Stimulated activated CD4-positive, alpha-beta T cell treated with anti-CD3 and anti-CD28 coated beads, Interleukin-4, amount 100 ng/mL, for 48 hours (primary cell): Measurements from ENCODE around the gene EEPD1.
"Not testable (repeated sequence)": the region's sequence is repeated elsewhere in the genome, so short reads cannot be mapped to it uniquely, and the experiment has no call there.

ENCODE experiments used
- DNase-seq, 2 donors: peaks; one replicate each; pipeline ENCODE4 v3.0.0-alpha.2; 2020; ENCODE audit warnings: low read depth in 2 of 2

The EEPD1 gene

DNA sequence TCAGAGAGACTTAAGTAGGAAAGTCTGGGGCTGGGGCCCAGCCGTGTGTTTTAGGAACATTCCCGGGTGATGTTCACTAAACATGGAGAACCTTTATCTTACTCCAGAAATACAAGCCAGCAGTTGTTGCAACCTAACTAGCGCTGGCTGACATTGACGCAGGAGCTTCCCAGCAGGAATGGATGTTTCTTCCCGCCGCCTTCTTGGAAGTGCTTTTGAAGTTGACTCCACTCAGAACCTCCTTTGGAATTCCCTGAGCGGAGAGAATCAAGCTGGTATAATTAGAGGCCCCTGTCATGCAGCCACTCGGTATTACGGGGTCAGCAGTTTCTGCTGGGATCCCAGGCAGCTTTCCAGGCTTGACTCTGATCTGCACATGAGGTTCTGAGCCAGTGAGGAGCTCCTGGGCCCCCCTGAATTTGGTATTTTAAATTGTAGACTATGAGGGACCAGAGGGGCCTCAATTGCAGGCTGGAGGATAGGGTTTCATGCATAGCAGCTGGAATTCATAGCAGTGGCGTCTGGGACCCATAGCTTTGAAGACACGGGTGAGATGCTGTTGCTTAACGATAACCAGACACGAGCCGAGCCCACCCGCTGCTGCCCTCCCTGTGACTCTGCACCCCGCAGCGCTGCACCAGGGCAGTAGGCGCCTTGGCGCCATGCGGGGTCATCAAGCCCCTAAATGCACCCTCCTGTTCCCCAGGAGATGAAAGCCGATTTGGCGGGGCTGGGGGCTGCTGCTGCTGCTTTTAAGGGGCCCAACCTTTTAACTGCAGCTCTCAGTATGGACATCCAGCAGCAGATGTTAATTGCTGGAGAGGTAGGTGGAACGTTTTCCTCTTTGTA, 61.8 kb downstream of the EEPD1 start:
- no peak for DNase-seq

DNA sequence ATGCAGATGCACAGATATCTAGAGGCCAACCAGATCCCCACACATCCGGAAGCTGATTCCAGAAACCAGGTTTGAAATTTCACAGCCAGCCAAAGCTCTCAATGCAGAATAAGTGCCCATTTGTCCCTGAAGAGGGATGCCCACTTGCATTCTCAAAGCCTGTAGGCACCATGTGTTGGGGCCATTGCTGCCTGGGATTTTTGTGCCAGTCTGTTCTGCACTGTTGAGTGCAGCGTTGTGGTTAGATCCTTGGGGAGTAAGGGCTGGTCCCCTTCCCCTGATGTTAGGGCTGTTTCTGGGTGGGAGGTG, 62.4 kb downstream of the EEPD1 start:
- DNase-seq, result no peak

DNA sequence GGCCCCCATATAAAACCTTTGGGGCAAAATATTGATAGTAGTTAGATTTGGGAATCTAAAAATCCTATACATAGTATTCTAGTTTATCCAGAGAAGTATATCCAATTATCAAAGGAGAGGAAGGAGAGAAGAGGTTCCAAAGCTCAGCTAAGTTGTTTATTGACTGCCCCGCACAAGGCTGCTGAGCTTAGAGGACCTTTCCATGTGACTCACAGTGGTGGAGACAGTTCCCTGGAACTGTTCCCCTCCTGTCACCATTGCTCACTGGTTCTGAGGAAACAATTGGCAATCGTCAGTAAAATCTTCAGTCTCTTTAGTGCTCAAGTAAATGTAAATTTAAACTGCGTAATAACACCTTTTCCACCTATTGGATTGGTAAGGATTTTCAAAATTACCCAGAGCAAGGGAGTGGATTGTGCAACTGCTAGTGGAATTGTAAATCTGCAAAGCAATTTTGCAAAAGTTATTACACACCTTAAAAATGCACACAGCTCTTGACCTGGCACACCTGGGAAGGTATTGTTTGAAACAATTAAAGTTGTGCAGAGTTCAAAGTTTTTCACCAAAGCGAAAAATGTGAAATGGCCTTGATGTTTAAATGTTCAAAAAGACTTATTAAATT, 63.1 kb downstream of the EEPD1 start:
- no peak for DNase-seq

DNA sequence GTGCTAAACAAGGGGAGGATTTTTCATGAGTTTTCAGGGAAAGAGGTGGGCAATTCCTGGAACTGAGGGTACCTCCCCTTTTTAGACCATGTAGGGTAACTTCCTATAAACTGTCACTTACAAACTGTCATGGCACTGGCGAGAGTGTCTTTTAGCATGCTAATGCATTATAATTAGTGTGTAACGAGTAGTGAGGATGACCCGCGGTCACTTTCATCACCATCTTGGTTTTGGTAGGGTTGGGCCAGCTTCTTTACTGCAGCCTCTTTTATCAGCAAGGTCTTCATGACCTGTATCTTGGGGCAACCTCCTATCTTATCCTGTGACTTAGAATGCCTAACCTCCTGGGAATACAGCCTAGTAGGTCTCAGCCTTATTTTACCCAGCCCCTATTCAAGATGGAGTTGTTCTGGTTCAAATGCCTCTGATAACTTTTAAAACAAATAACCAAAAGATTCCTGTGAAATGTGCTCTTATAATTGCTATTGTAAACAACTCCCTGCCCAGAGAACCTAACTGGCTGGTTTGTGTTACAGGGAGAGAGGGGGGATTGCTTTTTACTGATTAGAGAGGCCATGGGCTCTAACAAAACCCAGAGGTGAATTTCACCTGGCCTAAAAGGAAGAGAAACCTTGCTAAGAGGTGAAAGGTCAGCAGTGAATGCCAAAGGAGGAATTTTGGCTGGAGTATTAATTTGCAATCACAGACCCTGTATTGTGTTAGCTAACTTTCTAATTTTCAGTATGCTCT, 64.3 kb downstream of the EEPD1 start:
- no peak for DNase-seq

DNA sequence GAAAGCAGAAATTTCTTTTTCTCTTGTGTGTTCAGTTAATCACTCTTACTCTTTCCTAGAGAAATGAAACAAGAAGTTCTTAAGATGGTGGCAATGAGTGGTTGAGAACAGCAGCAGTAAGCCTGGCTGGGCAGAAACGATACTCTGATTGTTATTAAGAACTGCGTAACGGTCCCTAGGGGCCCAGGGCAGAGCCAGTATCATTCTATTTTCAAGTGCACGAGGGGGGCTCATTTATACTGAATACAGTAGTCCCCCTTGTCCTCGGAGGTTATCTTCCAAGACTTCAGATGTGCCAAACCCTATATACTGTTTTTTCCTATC, 64.9 kb downstream of the EEPD1 start:
- DNase-seq, result no peak

DNA sequence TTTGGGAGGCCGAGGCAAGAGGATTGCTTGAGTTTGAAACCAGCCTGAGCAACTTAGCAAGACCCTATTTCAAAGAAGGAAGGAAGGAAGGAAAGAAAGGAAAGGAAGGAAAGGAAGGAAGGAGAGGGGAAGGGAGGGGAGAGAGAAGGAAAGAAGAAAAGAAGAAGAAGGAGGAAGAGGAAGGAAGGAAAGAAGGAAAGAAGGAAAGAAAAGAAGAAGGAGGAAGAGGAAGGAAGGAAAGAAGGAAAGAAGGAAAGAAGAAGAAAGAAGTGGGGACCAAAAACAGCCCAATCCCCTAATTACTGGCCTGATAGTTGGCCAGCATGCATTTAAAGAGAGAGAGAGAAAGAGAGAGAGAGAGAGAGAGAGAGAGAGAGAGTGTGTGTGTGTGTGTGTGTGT, 66.4 kb downstream of the EEPD1 start:
- DNase-seq, result no peak

DNA sequence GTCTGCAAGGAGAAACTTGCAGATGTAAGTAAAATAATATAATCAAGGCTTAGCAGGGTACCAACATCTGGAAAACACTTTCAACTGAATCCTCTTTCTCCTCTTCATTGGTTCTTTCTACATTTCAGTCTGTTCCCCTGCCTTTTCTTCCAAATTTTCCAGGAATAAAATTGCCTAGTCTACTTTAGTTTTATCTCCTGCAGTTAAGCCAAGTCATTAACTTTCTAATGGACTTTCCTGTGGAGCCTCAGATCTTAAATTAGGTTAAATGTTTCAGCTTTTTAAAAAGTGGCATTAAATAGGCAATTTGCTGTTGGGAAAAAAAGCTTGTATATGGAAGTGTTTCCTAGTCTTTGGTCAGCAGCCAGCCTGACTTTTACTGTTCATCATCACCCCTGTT, 70.8 kb downstream of the EEPD1 start:
- DNase-seq, result no peak

DNA sequence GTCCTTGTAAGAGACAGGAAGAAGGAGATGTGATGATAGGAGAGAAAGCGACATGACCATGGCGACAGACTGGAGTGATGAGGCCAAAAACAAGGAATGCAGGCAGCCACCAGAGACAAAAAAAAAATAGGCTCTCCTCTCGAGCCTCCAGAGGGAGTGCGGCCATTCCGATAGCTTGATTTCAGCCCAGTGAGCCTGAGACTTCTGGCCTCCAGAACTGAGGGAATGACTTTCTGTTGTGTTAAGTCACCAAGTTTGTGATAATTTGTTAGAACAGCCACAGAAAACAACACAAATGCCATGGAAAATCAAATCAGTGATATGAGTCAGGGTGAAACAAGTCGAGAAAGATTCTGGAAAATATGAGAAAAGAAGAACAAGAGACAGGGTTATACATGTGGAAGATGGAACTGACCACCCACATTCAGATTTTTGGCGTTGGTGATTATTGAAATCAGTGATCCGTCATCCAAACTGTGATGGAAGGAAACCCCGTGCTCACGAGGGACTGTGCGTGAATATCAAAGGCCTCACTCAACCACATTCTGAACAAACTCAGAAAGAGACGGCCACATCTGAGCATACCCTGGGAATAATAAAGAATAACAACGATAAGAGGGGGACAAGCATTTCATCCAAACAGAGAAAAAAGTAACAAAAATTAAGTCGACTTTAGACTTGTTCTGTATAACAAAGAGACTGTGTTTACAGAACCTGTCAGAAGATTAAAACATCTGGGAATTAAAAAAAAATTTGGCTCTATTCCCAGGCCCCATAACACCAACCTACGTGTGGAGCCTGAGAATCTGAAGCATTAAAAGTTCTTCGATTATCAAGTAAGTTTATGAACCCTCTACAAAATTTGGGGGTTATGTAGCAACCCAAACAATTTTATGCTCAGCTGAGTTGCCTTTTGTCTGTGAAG, 72.1 kb downstream of the EEPD1 start:
- no peak for DNase-seq

DNA sequence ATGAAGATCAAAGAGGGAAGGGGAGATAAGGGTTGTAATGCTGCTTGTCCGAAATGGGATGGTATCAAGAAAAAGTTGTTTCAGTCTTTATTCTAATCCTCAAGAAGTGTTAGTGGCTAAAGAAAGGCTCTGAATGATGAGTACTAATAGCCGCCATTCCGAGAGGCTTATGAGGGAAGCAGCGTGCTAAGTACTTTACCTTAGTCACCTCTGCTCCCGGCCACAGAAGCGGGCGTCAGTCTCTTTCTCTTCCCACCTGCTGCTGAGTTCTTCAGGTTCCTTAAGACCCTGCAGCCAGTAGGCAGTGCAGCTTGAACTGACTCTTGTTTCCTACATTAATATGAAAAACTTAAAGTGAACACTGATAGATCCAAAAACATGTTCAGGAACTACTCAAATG, 73.1 kb downstream of the EEPD1 start:
- no peak for DNase-seq

DNA sequence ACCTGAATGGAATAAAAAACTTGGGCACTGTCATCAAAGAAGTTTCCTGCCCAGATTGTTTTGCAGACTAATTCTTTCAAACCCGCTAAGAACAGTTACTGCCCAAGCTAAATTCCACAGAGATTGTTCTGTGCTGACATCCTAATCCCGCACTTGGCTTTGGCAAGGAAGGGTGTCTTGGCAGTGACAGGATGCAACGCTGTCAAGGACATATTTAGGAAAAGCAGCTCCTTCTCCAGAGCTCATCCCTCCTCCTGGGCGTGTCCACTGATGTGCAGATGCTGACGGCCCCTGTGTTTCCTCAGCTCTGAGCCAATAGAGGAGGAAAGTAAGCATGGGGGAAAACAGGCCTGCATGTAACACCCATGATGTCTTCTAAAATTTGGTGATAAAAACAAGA, 74.2 kb downstream of the EEPD1 start:
- no peak for DNase-seq

DNA sequence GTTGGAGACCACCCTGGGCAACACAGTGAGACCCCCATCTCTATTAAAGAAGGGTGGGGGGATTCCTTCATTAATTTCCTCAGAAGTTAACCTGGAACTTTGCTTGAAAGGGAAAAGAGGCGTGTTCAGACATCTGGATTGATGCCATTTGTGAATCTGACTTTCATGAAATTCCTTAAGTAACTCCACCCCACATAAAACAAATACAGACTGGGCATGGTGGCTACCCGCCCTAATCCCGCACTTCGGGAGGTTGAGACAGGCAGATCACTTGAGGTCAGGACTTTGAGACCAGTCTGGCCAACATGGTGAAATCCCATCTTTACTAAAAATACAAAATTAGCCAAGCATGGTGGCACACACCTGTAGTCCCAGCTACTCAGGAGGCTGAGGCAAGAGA, 75.0 kb downstream of the EEPD1 start:
- no peak for DNase-seq

DNA sequence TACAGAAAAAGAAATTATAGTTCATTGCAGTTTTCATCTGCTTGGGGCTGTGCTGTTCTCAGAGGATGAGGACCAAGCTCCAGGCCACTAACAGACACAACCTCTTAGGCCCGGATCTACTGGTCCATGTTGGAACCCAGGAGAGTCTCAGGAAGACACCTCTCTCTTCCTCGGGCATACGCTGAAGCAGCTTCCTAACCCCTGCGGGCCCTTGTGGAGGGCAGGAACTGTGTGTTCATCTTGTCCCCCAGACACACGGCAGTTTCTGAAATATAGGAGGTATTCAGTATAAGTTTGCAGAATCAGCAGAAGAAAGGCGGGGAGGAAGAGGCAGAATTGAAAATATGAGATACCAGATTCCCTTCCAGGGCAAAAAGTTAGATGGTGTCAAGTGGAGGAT, 78.4 kb downstream of the EEPD1 start:
- no peak for DNase-seq

DNA sequence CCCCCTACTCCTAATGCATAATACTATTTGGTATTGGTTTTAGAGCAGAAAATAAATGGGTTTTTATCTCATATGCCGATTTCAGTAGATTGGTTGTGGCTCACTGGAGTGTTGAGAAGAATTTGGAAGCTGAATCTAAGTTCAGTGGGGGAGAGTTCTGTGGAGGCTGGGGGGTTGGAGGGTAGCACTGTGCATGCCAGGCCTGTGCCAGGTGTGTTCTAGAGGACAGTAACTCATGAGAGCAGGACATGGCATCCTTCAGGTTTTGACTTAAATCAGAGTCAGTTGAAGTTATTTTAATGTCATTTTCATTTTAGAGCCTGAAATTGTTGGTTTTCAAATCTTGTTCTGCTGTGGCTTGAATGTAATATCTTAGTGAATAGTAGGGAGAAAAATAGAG, 79.5 kb downstream of the EEPD1 start:
- DNase-seq, result no peak

DNA sequence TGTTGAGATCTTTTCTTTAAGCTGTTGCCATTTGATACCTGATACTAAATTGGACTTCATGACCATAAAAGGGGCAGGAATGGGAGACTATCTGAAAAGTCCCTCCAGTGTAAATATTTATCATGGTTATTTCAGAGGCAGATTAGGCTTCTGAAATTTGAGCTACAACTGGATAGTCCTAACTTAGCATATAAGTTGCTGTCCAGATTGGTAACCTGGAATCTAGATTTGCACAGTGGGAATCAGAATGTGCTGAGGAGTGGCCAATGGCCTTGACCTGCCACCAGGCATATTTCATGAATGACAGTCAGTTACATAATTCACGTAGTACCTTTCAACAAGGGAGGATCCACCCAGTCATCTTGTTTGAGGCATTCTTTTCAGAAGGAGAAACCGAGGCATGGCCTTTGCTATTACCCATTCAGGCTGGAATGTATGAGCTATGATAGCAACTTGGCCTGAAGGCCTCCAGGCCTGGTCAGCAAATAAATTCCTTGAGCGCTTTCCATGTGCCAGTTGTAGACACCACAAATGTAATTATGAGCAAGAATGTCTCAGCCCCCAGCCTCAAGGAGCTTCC, 80.0 kb downstream of the EEPD1 start:
- DNase-seq, result no peak

DNA sequence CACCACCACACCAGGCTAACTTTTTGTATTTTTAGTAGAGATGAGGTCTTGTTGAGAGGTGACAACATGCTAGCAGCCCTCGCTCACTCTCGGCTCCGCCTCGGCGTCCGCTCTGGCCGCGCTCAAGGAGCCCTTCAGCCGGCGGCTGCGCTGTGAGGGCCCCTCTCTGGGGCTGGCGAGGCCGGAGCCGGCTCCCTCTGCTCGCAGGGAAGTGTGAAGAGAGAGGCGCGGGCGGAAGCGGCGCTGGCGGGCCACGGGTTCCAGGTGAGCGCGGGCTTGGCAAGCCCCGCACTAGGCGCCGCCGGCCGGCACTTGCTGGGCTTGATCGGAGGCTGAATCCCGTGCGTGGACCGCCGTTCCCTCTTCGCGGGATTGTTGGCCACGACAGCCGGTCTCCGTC, 83.0 kb downstream of the EEPD1 start:
- no peak for DNase-seq

DNA sequence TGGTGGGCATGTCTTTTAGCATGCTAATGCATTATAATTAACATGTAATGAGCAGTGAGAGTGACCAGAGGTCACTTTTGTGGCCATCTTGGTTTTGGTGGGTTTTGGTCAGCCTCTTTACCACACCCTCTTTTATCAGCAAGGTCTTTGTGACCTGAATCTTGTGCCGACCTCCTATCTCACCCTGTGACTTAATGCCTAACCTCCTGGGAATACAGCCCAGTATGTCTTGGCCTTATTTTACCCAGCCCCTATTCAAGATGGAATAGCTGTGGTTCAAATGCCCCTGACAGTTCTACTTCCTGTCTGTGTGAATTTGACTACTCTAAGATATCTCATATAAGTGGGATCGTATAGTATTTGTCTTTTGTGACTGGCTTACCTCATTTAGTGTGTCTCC, 85.1 kb downstream of the EEPD1 start:
- no peak for DNase-seq

DNA sequence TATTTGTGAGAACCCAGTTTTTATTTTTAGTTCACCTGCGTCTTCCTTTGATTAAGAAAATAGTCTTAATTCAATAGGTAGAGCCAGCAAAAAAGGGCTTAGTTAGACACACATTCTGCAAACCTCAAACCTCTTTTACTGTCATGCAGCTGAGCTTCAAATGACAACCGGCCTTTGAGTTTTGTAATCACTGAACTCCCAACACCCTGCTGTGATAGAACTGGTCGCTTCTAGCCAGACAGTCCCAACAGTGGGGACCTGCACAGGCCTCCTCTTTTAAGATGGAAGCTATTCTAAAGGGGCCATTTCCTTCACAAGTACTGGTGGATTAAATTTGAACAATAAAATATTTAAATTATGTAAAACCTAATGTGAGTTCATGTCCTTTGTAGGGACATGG, 90.3 kb downstream of the EEPD1 start:
- DNase-seq, result not testable (repeated sequence)

DNA sequence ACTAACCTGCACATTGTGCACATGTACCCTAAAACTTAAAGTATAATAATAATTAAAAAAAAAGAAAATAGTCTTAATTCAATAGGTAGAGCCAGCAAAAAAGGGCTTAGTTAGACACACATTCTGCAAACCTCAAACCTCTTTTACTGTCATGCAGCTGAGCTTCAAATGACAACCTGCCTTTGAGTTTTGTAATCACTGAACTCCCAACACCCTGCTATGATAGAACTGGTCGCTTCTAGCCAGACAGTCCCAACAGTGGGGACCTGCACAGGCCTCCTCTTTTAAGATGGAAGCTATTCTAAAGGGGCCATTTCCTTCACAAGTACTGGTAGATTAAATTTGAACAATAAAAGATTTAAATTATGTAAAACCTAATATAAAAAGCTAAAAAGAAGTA, 90.9 kb downstream of the EEPD1 start:
- DNase-seq, result not testable (repeated sequence)

DNA sequence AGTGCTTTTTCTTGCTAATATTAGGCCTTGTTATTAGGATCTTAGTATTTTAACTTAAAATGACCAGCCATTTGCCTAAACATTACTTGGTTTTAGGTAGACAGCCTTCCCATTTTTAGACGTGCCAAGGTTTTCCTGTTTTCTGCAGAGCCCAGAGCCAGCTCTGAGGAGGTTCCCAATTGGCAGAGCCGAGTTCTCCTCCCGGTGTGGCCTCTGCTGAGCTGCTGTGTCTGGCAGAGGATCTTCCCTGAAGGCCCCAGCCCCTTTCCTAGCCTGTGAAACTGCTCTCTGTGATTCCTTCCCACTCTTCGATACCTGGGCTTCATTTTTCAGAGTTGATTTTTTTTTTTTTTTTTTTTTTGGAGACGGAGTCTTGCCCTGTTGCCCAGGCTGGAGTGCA, 91.4 kb downstream of the EEPD1 start:
- DNase-seq, result no peak

DNA sequence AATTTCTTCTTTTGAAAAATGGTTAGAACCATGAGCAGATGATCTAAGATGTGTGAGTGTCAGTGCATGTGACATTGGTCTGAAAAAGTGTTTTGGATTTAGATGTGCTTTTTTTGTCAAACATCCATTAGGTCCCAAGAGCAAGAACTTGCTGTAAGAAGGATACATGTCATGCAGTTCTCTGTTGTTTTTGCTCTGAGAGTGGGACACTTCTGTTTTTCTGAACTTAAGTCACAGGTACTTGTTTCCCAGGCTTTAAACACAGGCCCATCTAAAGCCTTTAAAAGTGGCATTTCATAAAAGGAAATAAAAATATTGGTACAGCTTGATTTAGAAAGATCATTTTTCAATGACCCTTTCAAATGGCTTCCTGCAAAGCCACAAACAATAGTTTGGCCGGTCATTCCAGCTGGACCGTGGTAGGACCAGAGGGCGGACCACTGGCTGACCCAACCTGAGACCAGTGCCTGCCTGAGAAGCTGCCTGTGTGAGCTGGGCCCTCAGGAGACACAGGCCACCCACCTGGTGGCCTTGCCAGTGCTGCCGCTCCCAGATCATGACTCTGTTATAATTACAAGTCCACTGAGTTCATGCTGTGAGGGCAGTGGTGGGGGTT, 92.7 kb downstream of the EEPD1 start:
- no peak for DNase-seq

DNA sequence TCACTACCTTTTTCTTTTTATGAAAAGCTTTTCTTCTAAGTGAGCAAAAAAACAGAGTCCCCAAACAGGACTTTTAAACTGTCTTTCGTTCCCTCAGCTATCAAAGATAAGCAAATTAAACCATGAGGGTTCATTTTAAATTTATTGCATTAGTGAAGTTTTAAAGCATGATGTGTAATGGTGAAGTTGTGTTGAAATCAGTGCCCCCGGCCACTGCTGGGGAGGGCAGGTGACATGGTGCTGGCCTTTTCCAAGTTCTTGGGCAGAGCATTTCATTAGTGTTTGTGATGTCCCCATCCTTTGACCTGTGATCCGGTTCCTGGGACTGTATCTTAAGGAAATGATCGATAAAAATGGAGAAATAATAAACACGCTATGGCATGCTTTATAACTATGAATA, 96.0 kb downstream of the EEPD1 start:
- no peak for DNase-seq
